Endothelial cell of umbilical vein (primary cell): ENCODE data around the gene PLA2G15. TPM values are rescaled to one million over a fixed set of nuclear protein-coding genes. Genes with fewer than 3 reads are reported as not detected.

Experiments
- BruUV-seq: library from RNA; stranded (reverse); fragments of 400-500 nt; replicated peaks from 2 replicates; lab custom pipeline; 2021; lab: Mats Ljungman, UMichigan
- CTCF ChIA-PET: fragments of 300-600, 350-600 bp; sonication (Branson Sonifier 250); formaldehyde crosslinking; loops from one replicate; lab custom pipeline; 2021; ENCODE audit warnings: antibody characterized with exemption, inconsistent platforms; lab: Charles Lee
- POLR2A ChIA-PET: fragments of 300-600, 350-600 bp; sonication (Branson Sonifier 250); formaldehyde crosslinking; loops from one replicate; lab custom pipeline; 2021; ENCODE audit warnings: antibody characterized with exemption, inconsistent platforms; lab: Charles Lee
- DNase-seq: peaks from one replicate; pipeline ENCODE4 v3.0.0-alpha.2; 2011; ENCODE audit warnings: low read depth, low spot score
- FAIRE-seq: peaks from 2 replicates; lab custom pipeline; 2011; peaks lifted over from hg19 to GRCh38; lab: Jason Lieb, UNC
- H2AFZ ChIP-seq: 2 replicates; pipeline ENCODE4 v1.6.0; 2012; ENCODE audit warnings: low read depth, low read length, control low read depth, inconsistent platforms
- H3K27ac ChIP-seq: 2 replicates; pipeline ENCODE4 v1.5.1; 2011; ENCODE audit warnings: low read depth, mild to moderate bottlenecking, control low read depth, low read length, moderate library complexity; ENCODE audit not compliant: insufficient read depth
- H3K27me3 ChIP-seq, 2 experiments: 2 replicates each; pipeline versions ENCODE4 v1.6.0 to v1.6.1; 2011; ENCODE audit warnings: low read length in 2 of 2, mixed read lengths in 1 of 2; ENCODE audit not compliant: control insufficient read depth in 2 of 2, insufficient read depth in 2 of 2
- H3K36me3 ChIP-seq, 2 experiments: 2 replicates in 1 of 2; 3 replicates in 1 of 2; pipeline ENCODE4 v1.5.1; 2011; ENCODE audit warnings: low read length in 2 of 2, mild to moderate bottlenecking in 1 of 2, moderate library complexity in 1 of 2; ENCODE audit not compliant: control insufficient read depth in 2 of 2, insufficient read depth in 2 of 2; ENCODE audit errors: extremely low read depth in 1 of 2
- H3K4me1 ChIP-seq: 3 replicates; pipeline ENCODE4 v1.5.1; 2011; ENCODE audit warnings: mild to moderate bottlenecking, low read length; ENCODE audit not compliant: control insufficient read depth, insufficient read depth; ENCODE audit errors: extremely low read depth
- H3K4me2 ChIP-seq: 2 replicates; pipeline ENCODE4 v1.6.1; 2011; ENCODE audit warnings: low read length, control low read depth, mixed read lengths; ENCODE audit not compliant: insufficient read depth
- H3K4me3 ChIP-seq, 3 experiments: fragments of 200-600 bp in 1 of 3; sonication (generic), shearing (Covaris generic) in 1 of 3; replicated peaks in 1 of 3; 2 replicates each; pipeline ENCODE4 v1.5.1; 2011 to 2016; ENCODE audit warnings: control low read depth in 3 of 3, low read length in 3 of 3, mild to moderate bottlenecking in 2 of 3, inconsistent platforms in 1 of 3, low read depth in 1 of 3, moderate library complexity in 1 of 3; ENCODE audit not compliant: insufficient read depth in 1 of 3
- H3K79me2 ChIP-seq: 2 replicates; pipeline ENCODE4 v1.6.0; 2012; ENCODE audit warnings: low read length, inconsistent platforms; ENCODE audit not compliant: control insufficient read depth, insufficient read depth
- H3K9ac ChIP-seq: replicated peaks from 2 replicates; pipeline ENCODE3; 2011; ENCODE audit warnings: low read length, control low read depth; ENCODE audit not compliant: insufficient read depth; ENCODE audit errors: extremely low read depth
- H3K9me1 ChIP-seq: replicated peaks from 3 replicates; pipeline ENCODE4 v1.6.0; 2011; ENCODE audit warnings: mild to moderate bottlenecking, low read length; ENCODE audit not compliant: control insufficient read depth, insufficient read depth; ENCODE audit errors: extremely low read depth
- H3K9me3 ChIP-seq: replicated peaks from 2 replicates; pipeline ENCODE4 v1.5.1; 2012; ENCODE audit warnings: low read length, inconsistent platforms; ENCODE audit not compliant: control insufficient read depth, insufficient read depth
- H4K20me1 ChIP-seq: replicated peaks from 2 replicates; pipeline ENCODE3; 2011; ENCODE audit warnings: mild to moderate bottlenecking, low read length; ENCODE audit not compliant: control insufficient read depth, insufficient read depth; ENCODE audit errors: extremely low read depth
- EZH2 ChIP-seq: IDR thresholded peaks from 2 replicates; pipeline ENCODE4 v1.6.1; 2012; ENCODE audit warnings: borderline replicate concordance, low read depth, mild to moderate bottlenecking, moderate library complexity, low read length, inconsistent platforms; ENCODE audit not compliant: severe bottlenecking
- FOS ChIP-seq: IDR thresholded peaks from 2 replicates; pipeline ENCODE4 v1.6.1; 2011; ENCODE audit warnings: mild to moderate bottlenecking, low read length, moderate library complexity, borderline replicate concordance; ENCODE audit not compliant: insufficient read depth
- GATA2 ChIP-seq: IDR thresholded peaks from 2 replicates; pipeline ENCODE4 v1.7.0; 2011; ENCODE audit warnings: low read depth, mild to moderate bottlenecking, moderate library complexity, mixed read lengths, low read length; ENCODE audit not compliant: insufficient read length, insufficient read depth
- JUN ChIP-seq: IDR thresholded peaks from 2 replicates; pipeline ENCODE4 v1.6.1; 2011; ENCODE audit warnings: borderline replicate concordance, low read depth; ENCODE audit not compliant: insufficient read length, insufficient read depth
- MYC ChIP-seq: IDR thresholded peaks from one replicate; pipeline ENCODE4 v1.6.1; 2011; ENCODE audit warnings: mild to moderate bottlenecking, low read depth, low read length
- POLR2A ChIP-seq: IDR thresholded peaks from 2 replicates; pipeline ENCODE4 v1.6.1; 2012; ENCODE audit warnings: low read depth, mild to moderate bottlenecking, control low read depth, low read length
- POLR2AphosphoS5 ChIP-seq: IDR thresholded peaks from 2 replicates; pipeline ENCODE4 v1.6.1; 2012; ENCODE audit warnings: low read depth, mild to moderate bottlenecking, control low read depth, low read length, moderate library complexity; ENCODE audit not compliant: insufficient read depth
- dilution Hi-C: fragments of 300-500 bp; cut with MboI; formaldehyde crosslinking; loops from one replicate; pipeline ENCODE4 v1.15.0; 2019; ENCODE audit warnings: low sequenced_read_pairs; ENCODE audit not compliant: extremely low pct_ligation_motif_present
- intact Hi-C: fragments of 100-400 bp; cut with micrococcal nuclease; formaldehyde crosslinking; loops from one replicate; pipeline ENCODE4 v1.10.0; 2022
- polyA plus RNA-seq, 4 experiments: library from polyadenylated mRNA; depleted of rRNA in 3 of 4; stranded (reverse) in 3 of 4; unstranded in 1 of 4; fragments of >200 nt; gene quantifications; 2 replicates each; pipeline versions ENCODE4 v1.2.1 to v1.2.3, GENCODE V29; 2011 to 2012; ENCODE audit warnings: missing spikeins in 1 of 4
- total RNA-seq: library from RNA; stranded (reverse); gene quantifications from 2 replicates; pipeline ENCODE4 v1.2.3, GENCODE V29; 2021
- TF ChIP-seq, protein P1 (sequence below), 2 donors: IDR thresholded peaks; 1 replicate in 1 of 2; 2 replicates in 1 of 2; pipeline ENCODE4 v1.5.1; 2011; ENCODE audit warnings: low read length in 2 of 2, mild to moderate bottlenecking in 2 of 2, moderate library complexity in 2 of 2, control low read depth in 1 of 2, inconsistent platforms in 1 of 2, low read depth in 1 of 2; ENCODE audit not compliant: insufficient read depth in 1 of 2; ENCODE audit errors: extremely low read depth in 1 of 2
- TF ChIP-seq, protein P2 (sequence below): IDR thresholded peaks from 2 replicates; pipeline ENCODE4 v1.6.1; 2011; ENCODE audit not compliant: insufficient read depth, insufficient read length

Gene PLA2G15
- total and polyA plus RNA-seq, 2 donors (not counting 3 experiments of a cell fraction or from before 2014, with no cell fraction given) = 24.3 to 41.8 TPM

DNA sequence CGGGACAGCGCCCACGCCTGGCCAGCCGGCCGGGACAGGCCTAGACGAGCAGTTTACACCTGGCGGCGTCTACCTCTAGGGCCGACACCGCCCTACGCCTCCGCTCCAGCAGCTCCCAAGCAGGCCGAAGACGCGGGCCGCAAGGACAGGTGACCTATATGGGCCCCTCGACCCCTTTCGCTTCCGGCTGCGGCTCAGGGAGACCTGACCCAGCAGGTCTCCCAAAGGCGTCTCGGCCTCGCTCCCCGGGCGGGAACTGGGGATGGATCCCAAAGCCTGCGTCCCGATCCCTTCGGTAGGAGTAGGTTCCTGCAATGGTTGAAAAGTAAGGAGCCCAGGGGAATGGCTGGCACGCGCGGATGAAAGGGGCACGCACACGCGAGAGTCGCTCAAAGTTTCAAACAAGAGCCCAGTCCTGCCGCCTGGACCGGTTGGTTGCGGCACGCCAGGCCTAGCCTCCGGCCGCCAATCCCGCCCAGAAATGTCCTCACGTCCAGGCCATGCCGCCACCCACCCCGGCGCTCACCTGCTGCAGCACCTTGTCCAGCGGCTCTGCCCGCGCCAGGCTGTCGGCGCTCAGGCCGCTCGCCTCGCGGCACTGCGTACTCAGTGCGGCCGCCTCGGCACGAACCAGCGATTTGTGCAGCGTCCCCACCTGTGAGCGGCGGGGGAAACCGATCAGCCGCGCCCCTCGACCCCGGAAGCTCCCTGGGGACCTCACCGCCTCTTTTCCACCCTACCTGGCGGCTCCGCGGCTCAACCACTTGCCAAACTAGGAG lies 9.9 kb upstream of the PLA2G15 start:
- FAIRE-seq (no peak), DNase-seq (no peak)
- Histone ChIP-seq H3K9me1 (no peaks in the 10 kb centered on the region), H3K4me2 (peak overlapping the region; percentile 17), H4K20me1 (no peaks in the 10 kb centered on the region), H3K9me3 (no peaks in the 10 kb centered on the region), H3K79me2 (no peaks in the 10 kb centered on the region), H3K4me3 (peak overlapping the region in 1 of 3 experiments; percentile 25), H2AFZ (peak overlapping the region; percentile 46), H3K27me3 (no peaks in the 10 kb centered on the region), H3K36me3 (no peaks in the 10 kb centered on the region), H3K27ac (no peak overlapping the region), H3K4me1 (peaks cover 13% of the 10 kb centered on the region), H3K9ac (no peak overlapping the region)
- intact Hi-C loops (no loop called here), dilution Hi-C loops (no loop called here)
- CTCF ChIA-PET = interaction anchor here (0.9 to 3.4 kb wide), 2 partner anchors 27 to 142 kb away, joined by 3 to 30 read pairs; partner anchors contain the start of gene SLC7A6
- no TSS peak for BruUV-seq
- TF ChIP-seq, protein P1, sequence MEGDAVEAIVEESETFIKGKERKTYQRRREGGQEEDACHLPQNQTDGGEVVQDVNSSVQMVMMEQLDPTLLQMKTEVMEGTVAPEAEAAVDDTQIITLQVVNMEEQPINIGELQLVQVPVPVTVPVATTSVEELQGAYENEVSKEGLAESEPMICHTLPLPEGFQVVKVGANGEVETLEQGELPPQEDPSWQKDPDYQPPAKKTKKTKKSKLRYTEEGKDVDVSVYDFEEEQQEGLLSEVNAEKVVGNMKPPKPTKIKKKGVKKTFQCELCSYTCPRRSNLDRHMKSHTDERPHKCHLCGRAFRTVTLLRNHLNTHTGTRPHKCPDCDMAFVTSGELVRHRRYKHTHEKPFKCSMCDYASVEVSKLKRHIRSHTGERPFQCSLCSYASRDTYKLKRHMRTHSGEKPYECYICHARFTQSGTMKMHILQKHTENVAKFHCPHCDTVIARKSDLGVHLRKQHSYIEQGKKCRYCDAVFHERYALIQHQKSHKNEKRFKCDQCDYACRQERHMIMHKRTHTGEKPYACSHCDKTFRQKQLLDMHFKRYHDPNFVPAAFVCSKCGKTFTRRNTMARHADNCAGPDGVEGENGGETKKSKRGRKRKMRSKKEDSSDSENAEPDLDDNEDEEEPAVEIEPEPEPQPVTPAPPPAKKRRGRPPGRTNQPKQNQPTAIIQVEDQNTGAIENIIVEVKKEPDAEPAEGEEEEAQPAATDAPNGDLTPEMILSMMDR (IDR thresholded peaks at IDR 0.05; ENCODE audit: extremely low read depth in 1 of 2, insufficient read depth in 1 of 2, low read depth in 1 of 2, low read length in 2 of 2) = no peak
- no peak for TF ChIP-seq EZH2
- no peak for TF ChIP-seq POLR2AphosphoS5
- TF ChIP-seq POLR2A = no peak
- TF ChIP-seq MYC = no peak
- TF ChIP-seq JUN = no peak
- TF ChIP-seq, protein P2, sequence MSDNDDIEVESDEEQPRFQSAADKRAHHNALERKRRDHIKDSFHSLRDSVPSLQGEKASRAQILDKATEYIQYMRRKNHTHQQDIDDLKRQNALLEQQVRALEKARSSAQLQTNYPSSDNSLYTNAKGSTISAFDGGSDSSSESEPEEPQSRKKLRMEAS = no peak
- no peak for TF ChIP-seq FOS
- no peak for TF ChIP-seq GATA2
- POLR2A ChIA-PET = interaction anchor here (0.6 kb wide), 1 partner anchor 441 kb away, joined by 4 read pairs; no protein-coding TSS in a partner anchor
